Measurements from ENCODE around the gene GPR3. TPM values are rescaled to one million over a fixed set of nuclear protein-coding genes. Genes with fewer than 3 reads are reported as not detected.
"Not testable (repeated sequence)": the region's sequence is repeated elsewhere in the genome, so short reads cannot be mapped to it uniquely, and the experiment has no call there.

The GPR3 gene
- total RNA-seq, 1 donor = 0.36 TPM

DNA sequence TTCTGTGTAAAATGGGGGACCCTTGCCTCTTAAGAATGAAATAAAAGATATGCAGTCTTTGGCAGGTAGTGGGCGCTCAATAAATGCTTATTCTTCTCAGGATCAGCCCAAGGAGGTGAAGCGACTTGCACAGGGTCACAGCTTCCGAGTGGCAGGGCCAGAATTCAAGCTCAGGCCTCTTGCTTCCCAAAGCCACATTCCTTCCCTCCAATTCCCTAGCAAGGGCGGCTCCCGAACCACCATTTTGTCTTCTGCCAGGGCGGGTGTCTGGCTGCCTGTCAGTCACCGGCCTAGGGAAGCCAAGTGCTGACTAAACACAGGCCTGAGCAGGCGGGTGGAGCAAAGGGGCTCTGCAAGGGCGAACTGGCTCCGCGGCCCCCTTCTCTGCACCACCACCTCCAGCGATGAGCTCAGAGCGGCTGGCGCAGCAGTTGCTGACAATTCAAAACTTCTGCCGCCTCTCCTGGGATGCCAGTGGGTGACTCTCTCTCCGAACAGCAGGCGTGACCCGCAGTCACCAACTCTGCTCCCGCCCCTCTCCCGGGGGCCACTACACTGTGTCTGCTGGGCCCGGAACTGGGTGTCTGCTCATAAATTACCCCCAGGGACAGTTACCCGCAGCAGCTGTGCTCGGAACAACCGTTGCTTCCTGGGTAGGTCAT lies 10.8 kb downstream of the GPR3 start:
- H3K27ac ChIP-seq (ENCODE audit: low read depth, low read length) = peak overlapping the region; percentile 38
- no peak overlapping the region for H3K4me3 ChIP-seq (ENCODE audit: insufficient read depth, low read length)
- TF ChIP-seq CTCF (IDR thresholded peaks at IDR 0.05; ENCODE audit: extremely low read depth, low read depth, low read length) = peak; percentile 24
- no peaks in the 10 kb centered on the region for H3K79me2 ChIP-seq (ENCODE audit: insufficient read depth, low read length)
- no peaks in the 10 kb centered on the region for H4K20me1 ChIP-seq (ENCODE audit: insufficient read depth, low read length)
- H2AFZ ChIP-seq (ENCODE audit: low read length) = peak overlapping the region; percentile 46
- H3K27me3 ChIP-seq (ENCODE audit: insufficient read depth, low read length) = peaks cover 11% of the 10 kb centered on the region
- no peaks in the 10 kb centered on the region for H3K9me3 ChIP-seq (ENCODE audit: low read depth, low read length)
- peaks cover 16% of the 10 kb centered on the region for H3K36me3 ChIP-seq (ENCODE audit: insufficient read depth, low read length)
- DNase-seq (ENCODE audit: insufficient read length, low spot score, missing footprints) = peak; percentile 93
- H3K4me1 ChIP-seq (ENCODE audit: insufficient read depth, low read length) = peaks cover 40% of the 10 kb centered on the region
- peak overlapping the region; percentile 58 for H3K4me2 ChIP-seq (ENCODE audit: insufficient read depth, low read length)

DNA sequence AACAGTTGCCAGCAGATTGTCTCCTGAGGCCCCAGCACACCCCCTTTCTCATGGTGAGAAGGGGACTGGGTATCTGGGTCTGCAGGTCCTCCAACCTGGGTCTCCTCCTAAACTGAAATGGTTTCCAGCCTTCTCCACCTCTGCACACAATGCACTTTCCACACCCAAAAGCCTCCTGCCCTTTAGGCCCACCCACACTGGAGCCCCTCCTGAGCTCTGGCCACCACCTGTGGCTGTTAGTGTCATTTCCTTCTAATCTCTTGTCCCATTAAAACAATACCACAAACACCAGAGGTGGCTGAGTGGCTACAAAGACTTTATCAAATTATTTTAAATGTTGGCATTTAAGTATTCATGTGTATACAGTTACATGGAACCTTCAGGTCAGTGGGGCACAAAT lies 11.5 kb downstream of the GPR3 start:
- peaks cover 40% of the 10 kb centered on the region for H3K4me1 ChIP-seq (ENCODE audit: insufficient read depth, low read length)
- no peak overlapping the region for H2AFZ ChIP-seq (ENCODE audit: low read length)
- H3K36me3 ChIP-seq (ENCODE audit: insufficient read depth, low read length) = peaks cover 22% of the 10 kb centered on the region
- H3K27ac ChIP-seq (ENCODE audit: low read depth, low read length) = peak overlapping the region; percentile 38
- no peaks in the 10 kb centered on the region for H3K9me3 ChIP-seq (ENCODE audit: low read depth, low read length)
- peak overlapping the region; percentile 58 for H3K4me2 ChIP-seq (ENCODE audit: insufficient read depth, low read length)
- peak; percentile 23 for DNase-seq (ENCODE audit: insufficient read length, low spot score, missing footprints)
- no peak overlapping the region for H3K4me3 ChIP-seq (ENCODE audit: insufficient read depth, low read length)
- no peaks in the 10 kb centered on the region for H4K20me1 ChIP-seq (ENCODE audit: insufficient read depth, low read length)
- H3K27me3 ChIP-seq (ENCODE audit: insufficient read depth, low read length) = peaks cover 9% of the 10 kb centered on the region
- TF ChIP-seq CTCF (IDR thresholded peaks at IDR 0.05; ENCODE audit: extremely low read depth, low read depth, low read length) = no peak
- H3K79me2 ChIP-seq (ENCODE audit: insufficient read depth, low read length) = no peaks in the 10 kb centered on the region

DNA sequence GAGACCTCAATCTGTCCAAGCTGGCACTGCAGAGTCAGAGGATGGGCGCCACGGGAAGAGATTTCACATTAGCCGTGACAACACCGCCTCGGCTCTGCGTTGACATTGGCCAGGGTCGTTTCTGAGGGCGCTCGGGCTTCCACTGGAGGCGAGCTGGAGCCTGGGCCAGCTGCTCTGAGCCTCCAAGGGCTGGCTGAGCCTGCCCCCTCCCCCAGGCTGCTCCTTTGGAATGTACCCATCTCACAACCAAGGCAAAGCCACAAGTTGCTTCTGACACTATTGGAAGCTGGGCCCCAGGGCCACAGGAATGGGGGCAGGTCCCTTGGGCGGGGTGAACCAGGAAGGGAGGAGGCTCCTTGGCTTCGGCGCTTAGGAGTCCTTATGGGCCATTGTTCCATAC lies 12.7 kb downstream of the GPR3 start:
- H4K20me1 ChIP-seq (ENCODE audit: insufficient read depth, low read length) = no peaks in the 10 kb centered on the region
- peaks cover 24% of the 10 kb centered on the region for H3K36me3 ChIP-seq (ENCODE audit: insufficient read depth, low read length)
- H3K27ac ChIP-seq (ENCODE audit: low read depth, low read length) = peak overlapping the region; percentile 59
- H3K4me2 ChIP-seq (ENCODE audit: insufficient read depth, low read length) = no peak overlapping the region
- H3K9me3 ChIP-seq (ENCODE audit: low read depth, low read length) = no peaks in the 10 kb centered on the region
- no peaks in the 10 kb centered on the region for H3K79me2 ChIP-seq (ENCODE audit: insufficient read depth, low read length)
- no peak overlapping the region for H2AFZ ChIP-seq (ENCODE audit: low read length)
- no peak overlapping the region for H3K4me3 ChIP-seq (ENCODE audit: insufficient read depth, low read length)
- peak; percentile 92 for DNase-seq (ENCODE audit: insufficient read length, low spot score, missing footprints)
- no peaks in the 10 kb centered on the region for H3K27me3 ChIP-seq (ENCODE audit: insufficient read depth, low read length)
- H3K4me1 ChIP-seq (ENCODE audit: insufficient read depth, low read length) = peaks cover 40% of the 10 kb centered on the region
- TF ChIP-seq CTCF (IDR thresholded peaks at IDR 0.05; ENCODE audit: extremely low read depth, low read depth, low read length) = peak; percentile 7

GRCh38 chr1:27405598-27406361 lies 13.4 kb downstream of the GPR3 start:
- not testable (repeated sequence) for H3K9me3 ChIP-seq (ENCODE audit: low read depth, low read length); H2AFZ ChIP-seq (ENCODE audit: low read length); H3K27me3 ChIP-seq (ENCODE audit: insufficient read depth, low read length); H4K20me1 ChIP-seq (ENCODE audit: insufficient read depth, low read length); H3K79me2 ChIP-seq (ENCODE audit: insufficient read depth, low read length); H3K4me3 ChIP-seq (ENCODE audit: insufficient read depth, low read length); H3K4me2 ChIP-seq (ENCODE audit: insufficient read depth, low read length)
- Histone ChIP-seq H3K36me3 (ENCODE audit: insufficient read depth, low read length) (peaks cover 31% of the 10 kb centered on the region), H3K4me1 (ENCODE audit: insufficient read depth, low read length) (peaks cover 40% of the 10 kb centered on the region), H3K27ac (ENCODE audit: low read depth, low read length) (peak overlapping the region; percentile 59)
- TF ChIP-seq CTCF (IDR thresholded peaks at IDR 0.05; ENCODE audit: extremely low read depth, low read depth, low read length) = peak; percentile 7
- peak; percentile 38 for DNase-seq (ENCODE audit: insufficient read length, low spot score, missing footprints)

Measured in osteoblast (primary cell).